ENCODE measurements around the gene PDXDC1. TPM values are rescaled to one million over a fixed set of nuclear protein-coding genes. Genes with fewer than 3 reads are reported as not detected.
"Not testable (repeated sequence)": the region's sequence is repeated elsewhere in the genome, so short reads cannot be mapped to it uniquely, and the experiment has no call there.

The PDXDC1 gene
- total RNA-seq, 1 donor: 61.0 TPM

- DNase-seq (ENCODE audit: low read depth): peak; percentile 23
- peak; percentile 28 for TF ChIP-seq CTCF (IDR thresholded peaks at IDR 0.05; ENCODE audit: insufficient read depth, low read length)
Observed at GRCh38 chr16:14975418-14976194, 780 bp downstream of the PDXDC1 start.

GRCh38 chr16:14976971-14977736 lies 2.3 kb downstream of the PDXDC1 start:
- not testable (repeated sequence) for H3K4me3 ChIP-seq (ENCODE audit: low read depth, low read length)
- DNase-seq (ENCODE audit: low read depth): peak; percentile 39

More at GRCh38 chr16:14975418-14976194, 780 bp downstream of the PDXDC1 start:
- H3K4me3 ChIP-seq (ENCODE audit: low read depth, low read length): peak overlapping the region; percentile 79

- DNase-seq (ENCODE audit: low read depth); H3K4me3 ChIP-seq (ENCODE audit: low read depth, low read length): not testable (repeated sequence)
Observed at GRCh38 chr16:14978281-14978680, 3.5 kb downstream of the PDXDC1 start.

GRCh38 chr16:14978908-14979307 lies 4.1 kb downstream of the PDXDC1 start:
- H3K4me3 ChIP-seq (ENCODE audit: low read depth, low read length); DNase-seq (ENCODE audit: low read depth): not testable (repeated sequence)

GRCh38 chr16:14981234-14981633 lies 6.4 kb downstream of the PDXDC1 start:
- not testable (repeated sequence) for H3K4me3 ChIP-seq (ENCODE audit: low read depth, low read length); DNase-seq (ENCODE audit: low read depth)

- DNase-seq (ENCODE audit: low read depth); H3K4me3 ChIP-seq (ENCODE audit: low read depth, low read length): not testable (repeated sequence)
Observed at GRCh38 chr16:14982521-14982920, 7.7 kb downstream of the PDXDC1 start.

- DNase-seq (ENCODE audit: low read depth); H3K4me3 ChIP-seq (ENCODE audit: low read depth, low read length): not testable (repeated sequence)
Observed at GRCh38 chr16:14988092-14988491, 13.3 kb downstream of the PDXDC1 start.

GRCh38 chr16:14988661-14989191 lies 13.9 kb downstream of the PDXDC1 start:
- not testable (repeated sequence) for H3K4me3 ChIP-seq (ENCODE audit: low read depth, low read length); DNase-seq (ENCODE audit: low read depth)

- not testable (repeated sequence) for DNase-seq (ENCODE audit: low read depth); H3K4me3 ChIP-seq (ENCODE audit: low read depth, low read length)
Observed at GRCh38 chr16:14989291-14990281, 14.8 kb downstream of the PDXDC1 start.

GRCh38 chr16:14993277-14994151 lies 18.7 kb downstream of the PDXDC1 start:
- H3K4me3 ChIP-seq (ENCODE audit: low read depth, low read length); DNase-seq (ENCODE audit: low read depth): not testable (repeated sequence)

GRCh38 chr16:14996702-14997101 lies 21.9 kb downstream of the PDXDC1 start:
- not testable (repeated sequence) for H3K4me3 ChIP-seq (ENCODE audit: low read depth, low read length)
- peak; percentile 22 for DNase-seq (ENCODE audit: low read depth)

- not testable (repeated sequence) for H3K4me3 ChIP-seq (ENCODE audit: low read depth, low read length); DNase-seq (ENCODE audit: low read depth)
Observed at GRCh38 chr16:14998300-14998699, 23.5 kb downstream of the PDXDC1 start.

GRCh38 chr16:14999845-15000244 lies 25.0 kb downstream of the PDXDC1 start:
- not testable (repeated sequence) for H3K4me3 ChIP-seq (ENCODE audit: low read depth, low read length); DNase-seq (ENCODE audit: low read depth)

- DNase-seq (ENCODE audit: low read depth); H3K4me3 ChIP-seq (ENCODE audit: low read depth, low read length): not testable (repeated sequence)
Observed at GRCh38 chr16:15002448-15002847, 27.6 kb downstream of the PDXDC1 start.

- DNase-seq (ENCODE audit: low read depth): peak; percentile 56
- not testable (repeated sequence) for H3K4me3 ChIP-seq (ENCODE audit: low read depth, low read length)
Observed at GRCh38 chr16:15005357-15006132, 30.7 kb downstream of the PDXDC1 start.

Data from fibroblast of the aortic adventitia (primary cell).